Measurements from ENCODE around the gene SGSM2.

DNA sequence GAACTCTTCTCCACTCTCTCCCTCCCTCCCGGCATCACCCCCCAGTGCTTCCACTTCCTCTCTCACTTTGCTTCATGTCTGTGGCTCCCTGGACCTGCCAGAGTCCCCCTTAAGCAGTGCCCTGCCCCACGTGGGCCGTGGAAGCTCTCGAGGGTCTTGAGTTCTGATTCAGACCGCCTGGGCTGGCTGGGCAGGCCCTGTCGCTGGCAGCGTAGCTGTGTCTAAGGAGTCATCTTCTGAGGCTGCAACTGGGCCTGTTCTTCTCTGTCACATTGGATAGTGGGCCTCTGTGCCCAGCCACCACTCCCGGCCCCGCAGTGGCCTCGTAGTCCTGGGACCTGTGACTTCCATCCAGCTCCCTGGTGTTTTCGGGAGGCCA lies 32.9 kb downstream of the SGSM2 start:
- no peak for TF ChIP-seq EZH2 (IDR thresholded peaks at IDR 0.05; ENCODE audit: borderline replicate concordance, insufficient read depth, low read depth, low read length, poor library complexity, severe bottlenecking)
- TF ChIP-seq, protein P1, sequence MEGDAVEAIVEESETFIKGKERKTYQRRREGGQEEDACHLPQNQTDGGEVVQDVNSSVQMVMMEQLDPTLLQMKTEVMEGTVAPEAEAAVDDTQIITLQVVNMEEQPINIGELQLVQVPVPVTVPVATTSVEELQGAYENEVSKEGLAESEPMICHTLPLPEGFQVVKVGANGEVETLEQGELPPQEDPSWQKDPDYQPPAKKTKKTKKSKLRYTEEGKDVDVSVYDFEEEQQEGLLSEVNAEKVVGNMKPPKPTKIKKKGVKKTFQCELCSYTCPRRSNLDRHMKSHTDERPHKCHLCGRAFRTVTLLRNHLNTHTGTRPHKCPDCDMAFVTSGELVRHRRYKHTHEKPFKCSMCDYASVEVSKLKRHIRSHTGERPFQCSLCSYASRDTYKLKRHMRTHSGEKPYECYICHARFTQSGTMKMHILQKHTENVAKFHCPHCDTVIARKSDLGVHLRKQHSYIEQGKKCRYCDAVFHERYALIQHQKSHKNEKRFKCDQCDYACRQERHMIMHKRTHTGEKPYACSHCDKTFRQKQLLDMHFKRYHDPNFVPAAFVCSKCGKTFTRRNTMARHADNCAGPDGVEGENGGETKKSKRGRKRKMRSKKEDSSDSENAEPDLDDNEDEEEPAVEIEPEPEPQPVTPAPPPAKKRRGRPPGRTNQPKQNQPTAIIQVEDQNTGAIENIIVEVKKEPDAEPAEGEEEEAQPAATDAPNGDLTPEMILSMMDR (IDR thresholded peaks at IDR 0.05), result no peak
